Gastrocnemius medialis (tissue), 4 donors: ENCODE results near the gene MFSD6L. TPM values are rescaled to one million over a fixed set of nuclear protein-coding genes. Genes with fewer than 3 reads are reported as not detected.

Source experiments
- ATAC-seq, 2 donors: fragments of 150-250 bp; one replicate each; pipeline ENCODE4 v1.9.1; 2016
- DNase-seq, 2 donors: peaks; one replicate each; pipeline ENCODE4 v3.0.0-alpha.2; 2019
- H3K27ac ChIP-seq, 4 donors: fragments of 200-600 bp; sonication (generic); 1 replicate in 1 of 4; 2 replicates in 3 of 4; pipeline ENCODE4 v1.5.1; 2016 to 2018; ENCODE audit warnings: mild to moderate bottlenecking in 2 of 4, moderate library complexity in 1 of 4
- H3K27me3 ChIP-seq, 3 donors: fragments of 200-600 bp; sonication (generic) in 2 of 3; 1 replicate in 1 of 3; 2 replicates in 2 of 3; pipeline versions ENCODE4 v1.5.1 to v1.6.0; 2016 to 2019; ENCODE audit warnings: mild to moderate bottlenecking in 1 of 3, moderate library complexity in 1 of 3
- H3K36me3 ChIP-seq, 2 donors: fragments of 200-600 bp; sonication (generic) in 1 of 2; one replicate each; pipeline ENCODE4 v1.5.1; 2017 to 2018
- H3K4me1 ChIP-seq, 2 donors: fragments of 200-600 bp; sonication (generic) in 1 of 2; one replicate each; pipeline ENCODE4 v1.5.1; 2016 to 2017; ENCODE audit warnings: mild to moderate bottlenecking in 2 of 2
- H3K4me3 ChIP-seq, 4 donors: fragments of 200-600 bp; sonication (generic) in 3 of 4; 1 replicate in 1 of 4; 2 replicates in 3 of 4; pipeline ENCODE4 v1.5.1; 2016 to 2019; ENCODE audit warnings: mild to moderate bottlenecking in 2 of 4
- H3K9me3 ChIP-seq, 3 donors: fragments of 200-600 bp; sonication (generic) in 2 of 3; 1 replicate in 1 of 3; 2 replicates in 2 of 3; pipeline ENCODE4 v1.5.1; 2016 to 2019
- CTCF ChIP-seq, 5 experiments: fragments of 450-650 bp in 3 of 5; fragments of 200-600 bp in 2 of 5; sonication (generic) in 2 of 5; IDR thresholded peaks in 4 of 5; conservative IDR thresholded peaks in 1 of 5; 1 replicate in 4 of 5; 2 replicates in 1 of 5; pipeline ENCODE4 v1.5.1; 2016 to 2019; ENCODE audit warnings: antibody characterized with exemption in 5 of 5, mild to moderate bottlenecking in 3 of 5, moderate library complexity in 3 of 5
- POLR2A ChIP-seq, 2 donors: fragments of 450-650 bp; IDR thresholded peaks; one replicate each; pipeline ENCODE4 v1.6.1; 2017; ENCODE audit warnings: antibody characterized with exemption in 2 of 2, mild to moderate bottlenecking in 2 of 2, moderate library complexity in 2 of 2
- in situ Hi-C, 4 donors: fragments of 200-750 bp; cut with MboI; loops; one replicate each; pipeline versions ENCODE4 v1.15.0 to v1.8.0; 2017; ENCODE audit warnings: low sequenced_read_pairs in 4 of 4
- intact Hi-C: fragments of 100-400 bp; cut with DNase I; formaldehyde crosslinking; loops from one replicate; pipeline ENCODE4 v1.15.1; 2023; ENCODE audit warnings: low total_unique reads
- total RNA-seq, 4 donors: library from RNA; depleted of rRNA; stranded (reverse); fragments of >200 nt; gene quantifications; one replicate each; pipeline versions ENCODE4 v1.1.0 to v1.2.3, GENCODE V29; 2016

MFSD6L gene
- total RNA-seq, 4 donors from 2014 or later: not detected

DNA sequence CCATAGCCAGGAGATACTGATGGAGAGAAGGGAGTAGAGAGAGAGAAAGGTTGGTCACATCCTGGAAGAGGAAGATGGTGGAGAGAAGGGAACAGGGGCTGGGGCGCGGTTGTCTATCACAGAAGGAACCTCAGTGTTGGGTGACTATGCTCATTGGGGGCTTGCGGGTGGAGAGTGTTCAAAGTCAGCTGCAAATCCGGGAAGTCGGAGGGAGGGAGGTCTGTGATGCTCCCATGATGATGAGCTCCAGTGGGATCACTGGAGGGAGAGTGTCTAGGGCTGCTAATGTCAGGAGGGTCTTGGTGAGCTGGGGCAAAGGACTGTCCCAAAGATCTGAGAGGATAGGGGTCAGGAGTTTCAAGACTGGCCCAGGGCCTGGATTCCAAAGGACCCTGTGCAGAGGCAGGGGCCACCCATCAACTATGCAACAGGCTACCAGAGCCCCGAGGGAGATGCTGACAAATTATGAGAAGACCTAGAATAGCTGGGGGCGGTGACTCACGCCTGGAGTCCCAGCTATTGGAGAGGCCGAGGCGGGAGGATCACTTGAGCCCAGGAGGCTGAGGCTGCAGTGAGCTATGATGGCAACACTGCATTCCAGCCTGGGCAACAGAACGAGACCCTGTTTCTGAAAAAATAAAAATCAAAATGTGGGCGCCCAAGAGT, 43.4 kb downstream of the MFSD6L start:
- no peaks in the 10 kb centered on the region for H3K4me1 ChIP-seq
- TF ChIP-seq POLR2A (IDR thresholded peaks at IDR 0.05) (no peak), CTCF (IDR thresholded peaks at IDR 0.05 in 4 of 5, conservative IDR thresholded peaks at IDR 0.05 in 1 of 5) (no peak)
- H3K4me3 ChIP-seq: no peak overlapping the region
- no peaks in the 10 kb centered on the region for H3K9me3 ChIP-seq
- in situ Hi-C loops: no loop called here
- DNase-seq: no peak
- ATAC-seq: no peak
- no peak overlapping the region for H3K27ac ChIP-seq
- H3K27me3 ChIP-seq: no peaks in the 10 kb centered on the region
- intact Hi-C loops: no loop called here
- H3K36me3 ChIP-seq: no peaks in the 10 kb centered on the region

DNA sequence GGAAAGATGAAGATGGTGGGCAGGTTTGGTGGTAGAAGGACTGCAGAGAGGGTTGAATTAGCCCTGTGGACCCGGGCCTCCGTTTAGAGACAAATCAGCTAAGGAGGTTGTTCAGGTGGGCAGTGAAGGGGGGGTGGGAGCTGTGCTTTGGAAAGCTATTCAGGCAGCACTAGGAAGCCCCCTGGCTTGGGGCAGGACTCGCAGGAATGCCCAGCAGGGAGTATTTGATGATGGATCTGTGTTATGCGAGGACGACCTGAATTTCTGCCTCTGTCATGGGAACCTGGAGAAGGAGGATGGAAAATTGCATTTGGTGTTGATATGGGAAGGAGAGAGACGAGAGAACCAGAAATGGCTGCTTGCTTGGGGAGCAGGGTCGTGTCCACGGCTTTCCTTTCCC, 44.3 kb downstream of the MFSD6L start:
- in situ Hi-C loops (no loop called here), intact Hi-C loops (no loop called here)
- Histone ChIP-seq H3K9me3 (no peaks in the 10 kb centered on the region), H3K4me1 (no peaks in the 10 kb centered on the region), H3K4me3 (no peak overlapping the region), H3K27me3 (no peaks in the 10 kb centered on the region), H3K27ac (no peak overlapping the region), H3K36me3 (no peaks in the 10 kb centered on the region)
- TF ChIP-seq POLR2A (IDR thresholded peaks at IDR 0.05) (no peak), CTCF (IDR thresholded peaks at IDR 0.05 in 4 of 5, conservative IDR thresholded peaks at IDR 0.05 in 1 of 5) (no peak)
- no peak for DNase-seq
- no peak for ATAC-seq

DNA sequence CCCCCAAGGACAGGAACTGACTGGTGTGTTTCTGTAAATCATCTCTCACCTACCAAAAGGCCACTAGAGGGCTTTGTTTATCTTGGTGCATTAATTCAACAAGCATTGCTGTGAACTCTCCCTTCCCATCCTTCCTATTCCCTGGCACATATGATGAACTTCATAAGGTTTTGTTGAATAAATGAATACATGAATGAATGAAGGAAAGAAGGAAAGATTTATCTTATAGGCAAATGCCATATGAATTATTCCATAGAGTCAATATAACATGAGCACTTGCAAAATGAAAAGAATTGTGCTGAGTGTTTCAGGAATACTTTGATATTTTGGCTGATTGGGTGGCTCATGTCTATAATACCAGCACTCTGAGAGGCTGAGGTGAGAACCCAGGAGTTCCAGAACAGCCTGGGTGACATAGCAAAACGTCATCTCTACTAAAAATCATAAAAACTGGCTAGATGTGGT, 45.2 kb downstream of the MFSD6L start:
- ATAC-seq (no peak), DNase-seq (no peak)
- in situ Hi-C loops: no loop called here
- no peaks in the 10 kb centered on the region for H3K4me1 ChIP-seq
- no peaks in the 10 kb centered on the region for H3K27me3 ChIP-seq
- H3K9me3 ChIP-seq: no peaks in the 10 kb centered on the region
- H3K27ac ChIP-seq: no peak overlapping the region
- no peak overlapping the region for H3K4me3 ChIP-seq
- intact Hi-C loops: no loop called here
- TF ChIP-seq POLR2A (IDR thresholded peaks at IDR 0.05) (no peak), CTCF (IDR thresholded peaks at IDR 0.05 in 4 of 5, conservative IDR thresholded peaks at IDR 0.05 in 1 of 5) (peak in 1 of 5 experiments; percentile 13)
- no peaks in the 10 kb centered on the region for H3K36me3 ChIP-seq

- Histone ChIP-seq H3K27me3 (no peaks in the 10 kb centered on the region), H3K4me1 (no peaks in the 10 kb centered on the region), H3K27ac (no peak overlapping the region), H3K36me3 (no peaks in the 10 kb centered on the region), H3K9me3 (no peaks in the 10 kb centered on the region), H3K4me3 (no peak overlapping the region)
- no peak for DNase-seq
- in situ Hi-C loops (no loop called here), intact Hi-C loops (no loop called here)
- ATAC-seq: no peak
- no peak for TF ChIP-seq CTCF (IDR thresholded peaks at IDR 0.05 in 4 of 5, conservative IDR thresholded peaks at IDR 0.05 in 1 of 5)
Observed at GRCh38 chr17:8753136-8753975, 45.8 kb downstream of the MFSD6L start.
